Heart right ventricle (tissue), 16 donors: Measurements from ENCODE around the gene ADAMTS17. TPM values are rescaled to one million over a fixed set of nuclear protein-coding genes. Genes with fewer than 3 reads are reported as not detected.

Experiments used
- ATAC-seq, 8 donors: fragments of 200-7000 bp; cut with Tn5 transposase; one replicate each; pipeline ENCODE4 v1.9.1; 2020; ENCODE audit warnings: mild to moderate bottlenecking in 8 of 8, moderate library complexity in 8 of 8, moderate number of reproducible peaks in 1 of 8
- DNase-seq, 2 donors: peaks; one replicate each; pipeline ENCODE4 v3.0.0-alpha.2; 2020
- H3K27ac ChIP-seq, 10 donors: fragments of 200-600 bp; sonication (generic) in 2 of 10; one replicate each; pipeline versions ENCODE4 v1.5.0 to v1.8.0; 2020 to 2022; ENCODE audit warnings: mild to moderate bottlenecking in 3 of 10
- H3K27me3 ChIP-seq, 7 donors: fragments of 200-600 bp; one replicate each; pipeline ENCODE4 v1.8.0; 2021 to 2022; ENCODE audit warnings: mild to moderate bottlenecking in 2 of 7
- H3K36me3 ChIP-seq, 9 donors: fragments of 200-600 bp; sonication (generic) in 1 of 9; one replicate each; pipeline versions ENCODE4 v1.5.0 to v1.8.0; 2020 to 2022; ENCODE audit warnings: mild to moderate bottlenecking in 2 of 9
- H3K4me1 ChIP-seq, 9 donors: fragments of 200-600 bp; sonication (generic) in 1 of 9; one replicate each; pipeline versions ENCODE4 v1.5.0 to v1.8.0; 2020 to 2022; ENCODE audit warnings: mild to moderate bottlenecking in 4 of 9
- H3K4me3 ChIP-seq, 10 donors: fragments of 200-600 bp; sonication (generic) in 2 of 10; one replicate each; pipeline versions ENCODE4 v1.5.0 to v1.8.0; 2020 to 2022; ENCODE audit warnings: mild to moderate bottlenecking in 7 of 10, moderate library complexity in 2 of 10
- H3K9me3 ChIP-seq, 11 donors: fragments of 200-600 bp in 10 of 11; sonication (generic) in 2 of 11; one replicate each; pipeline versions ENCODE4 v1.5.0 to v1.8.0; 2013 to 2022; ENCODE audit warnings: mild to moderate bottlenecking in 2 of 11, control low read depth in 1 of 11, moderate library complexity in 1 of 11
- CTCF ChIP-seq, 9 donors: fragments of 200-600 bp; sonication (generic) in 2 of 9; IDR thresholded peaks; one replicate each; pipeline versions ENCODE4 v1.5.0 to v1.8.0; 2021 to 2022; ENCODE audit warnings: antibody characterized with exemption in 9 of 9, mild to moderate bottlenecking in 5 of 9, moderate library complexity in 1 of 9
- WGBS, 2 donors: extraction: QIAGEN DNeasy Blood & Tissue Kit; methylation state at CpG; one replicate each; pipeline ENCODE4 v1.1.7; 2013; ENCODE audit warnings: inconsistent platforms in 1 of 2; 5-methylcytosine and 5-hydroxymethylcytosine counted together
- intact Hi-C, 10 donors: fragments of 100-400 bp; cut with DNase I; formaldehyde crosslinking; loops; one replicate each; pipeline versions ENCODE4 v1.11.1 to v1.14.2; 2022
- polyA plus RNA-seq, 2 donors: library from polyadenylated mRNA; stranded (reverse); fragments of 200-250 nt; gene quantifications; one replicate each; pipeline ENCODE4 v1.2.3, GENCODE V29; 2013
- total RNA-seq, 10 donors: library from RNA; stranded (reverse); fragmentation: NEBNext Ultra II Directional in 3 of 10; extraction: Animal tissue kit (Norgen Biotek cat#: 25700) in 3 of 10; gene quantifications; one replicate each; pipeline versions ENCODE4 v1.2.1 to v1.2.4, GENCODE V29; 2021 to 2023
- donor health status: Arrhythmogenic right ventricular cardiomyopathy.
- donor health status: ischemic (EF 13 %, LVEDD 7.1; RV severe dilation, severe dysfunction).
- donor health status: healthy with polysubstance abuse.
- donor health status: DM: no; HTN: yes; CAD: no.
- donor health status: DM: no; HTN: no; CAD: no.
- donor health status: ischemic (EF 25% LVEDD 6.9; RV normal size, moderate dysfunction).
- donor health status: ischemic (EF 25% LVEDD 5.7; RV mildly dilated, moderate dysfunction).
- donor health status: healthy.
- donor health status: DM: yes; HTN: yes; CAD: no.
- donor health status: Ischemic cardiomyopathy.
- donor health status: ischemic (EF 35%, LVEDD 5.7; RV mildly dilated, moderate dysfunction).
- donor health status: nonischemic (EF 11% LVEDD 7.7; RV severe dilation, severe dysfunction).
- donor health status: DM: yes; HTN: yes; CAD: no.
- donor health status: PGD.
- donor health status: ischemic (EF 29% LVEDD 5.4; RV normal size, mild dysfunction).
- donor health status: nonischemic (EF 23%, LVEDD 6.1; RV moderate dilation, normal function).

Gene ADAMTS17
- total and polyA plus RNA-seq, 12 donors, result 0.47 to 5.0 (median 1.2) TPM

- Histone ChIP-seq H3K9me3 (no peaks in the 10 kb centered on the region), H3K4me1 (peaks cover 0 to 19% (median 4%) of the 10 kb centered on the region in 9 donors), H3K27me3 (no peaks in the 10 kb centered on the region), H3K36me3 (no peaks in the 10 kb centered on the region), H3K27ac (no peak overlapping the region), H3K4me3 (no peak overlapping the region)
- intact Hi-C loops, result loop anchor here in 7 of 10 donors (5.0 to 10.0 kb wide), 4 partner anchors 55 to 195 kb away; no protein-coding TSS in a partner anchor
- ATAC-seq, result no peak
- TF ChIP-seq CTCF (IDR thresholded peaks at IDR 0.05), result no peak
- no peak for DNase-seq
- WGBS, 2 donors, result 89 to 93% methylated on average over 9 of the region's 9 CpGs
Measured at GRCh38 chr15:100129677-100130076, 212.1 kb downstream of the ADAMTS17 start.

- intact Hi-C loops, result loop anchor here in 2 of 10 donors (5.0 to 10.0 kb wide), 2 partner anchors 163 to 191 kb away; no protein-coding TSS in a partner anchor
- peaks cover 0 to 14% (median 4%) of the 10 kb centered on the region in 9 donors for H3K4me1 ChIP-seq
- DNase-seq, result peak; percentile 39 to 74
- H3K4me3 ChIP-seq, result no peak overlapping the region
- H3K27me3 ChIP-seq, result no peaks in the 10 kb centered on the region
- H3K36me3 ChIP-seq, result no peaks in the 10 kb centered on the region
- peak; percentile 76 to 93 (median 86) for ATAC-seq
- WGBS, 2 donors, result 64 to 69% methylated on average over 19 of the region's 19 CpGs
- no peak for TF ChIP-seq CTCF (IDR thresholded peaks at IDR 0.05)
- H3K9me3 ChIP-seq, result peaks cover 0 to 23% (median 13%) of the 10 kb centered on the region in 11 donors
- peak overlapping the region in 7 of 10 donors; percentile 25 to 55 (median 41) for H3K27ac ChIP-seq
Measured at GRCh38 chr15:100125401-100126191, 216.2 kb downstream of the ADAMTS17 start.

- TF ChIP-seq CTCF (IDR thresholded peaks at IDR 0.05), result no peak
- intact Hi-C loops, result loop anchor here in 2 of 10 donors (5.0 to 10.0 kb wide), 2 partner anchors 163 to 190 kb away; no protein-coding TSS in a partner anchor
- WGBS, 2 donors, result 92 to 97% methylated on average over 5 of the region's 5 CpGs
- Histone ChIP-seq H3K27ac (peak overlapping the region in 6 of 10 donors; percentile 25 to 55 (median 41)), H3K36me3 (no peaks in the 10 kb centered on the region), H3K4me1 (peaks cover 0 to 14% (median 4%) of the 10 kb centered on the region in 9 donors), H3K9me3 (peaks cover 0 to 30% (median 14%) of the 10 kb centered on the region in 11 donors), H3K4me3 (no peak overlapping the region), H3K27me3 (no peaks in the 10 kb centered on the region)
- no peak for ATAC-seq
- no peak for DNase-seq
Measured at GRCh38 chr15:100124936-100125335, 216.8 kb downstream of the ADAMTS17 start.

- H3K27ac ChIP-seq, result no peak overlapping the region
- DNase-seq (no peak), ATAC-seq (no peak)
- H3K27me3 ChIP-seq, result no peaks in the 10 kb centered on the region
- intact Hi-C loops, result loop anchor here in 1 of 10 donors (10.0 kb wide), 1 partner anchor 190 kb away; no protein-coding TSS in a partner anchor
- no peak overlapping the region for H3K4me3 ChIP-seq
- H3K36me3 ChIP-seq, result no peaks in the 10 kb centered on the region
- WGBS, 2 donors, result 96 to 97% methylated on average over 14 of the region's 14 CpGs
- H3K9me3 ChIP-seq, result peaks cover 0 to 34% (median 14%) of the 10 kb centered on the region in 11 donors
- TF ChIP-seq CTCF (IDR thresholded peaks at IDR 0.05), result no peak
- H3K4me1 ChIP-seq, result peaks cover 0 to 14% (median 4%) of the 10 kb centered on the region in 9 donors
Measured at GRCh38 chr15:100124361-100124760, 217.4 kb downstream of the ADAMTS17 start.
